Retinal pigment epithelial cell (primary cell): ENCODE data around the gene KDM5C.
A peak's percentile ranks its signal among the peaks of the same experiment; 100 is the strongest.

Experiments used
- DNase-seq: peaks from one replicate; pipeline ENCODE4 v3.0.0-alpha.2; 2010; ENCODE audit warnings: low read depth
- H3K4me3 ChIP-seq: 2 replicates; pipeline ENCODE4 v1.5.1; 2011; ENCODE audit warnings: mild to moderate bottlenecking, low read length, control low read depth, moderate library complexity
- TF ChIP-seq, protein P1 (sequence below): conservative IDR thresholded peaks from 2 replicates; pipeline ENCODE4 v1.5.1; 2011; ENCODE audit warnings: low read depth, low read length, control low read depth, inconsistent platforms

KDM5C gene

GRCh38 chrX:53227224-53227765, 2.3 kb upstream of the KDM5C start:
- TF ChIP-seq, protein P1, sequence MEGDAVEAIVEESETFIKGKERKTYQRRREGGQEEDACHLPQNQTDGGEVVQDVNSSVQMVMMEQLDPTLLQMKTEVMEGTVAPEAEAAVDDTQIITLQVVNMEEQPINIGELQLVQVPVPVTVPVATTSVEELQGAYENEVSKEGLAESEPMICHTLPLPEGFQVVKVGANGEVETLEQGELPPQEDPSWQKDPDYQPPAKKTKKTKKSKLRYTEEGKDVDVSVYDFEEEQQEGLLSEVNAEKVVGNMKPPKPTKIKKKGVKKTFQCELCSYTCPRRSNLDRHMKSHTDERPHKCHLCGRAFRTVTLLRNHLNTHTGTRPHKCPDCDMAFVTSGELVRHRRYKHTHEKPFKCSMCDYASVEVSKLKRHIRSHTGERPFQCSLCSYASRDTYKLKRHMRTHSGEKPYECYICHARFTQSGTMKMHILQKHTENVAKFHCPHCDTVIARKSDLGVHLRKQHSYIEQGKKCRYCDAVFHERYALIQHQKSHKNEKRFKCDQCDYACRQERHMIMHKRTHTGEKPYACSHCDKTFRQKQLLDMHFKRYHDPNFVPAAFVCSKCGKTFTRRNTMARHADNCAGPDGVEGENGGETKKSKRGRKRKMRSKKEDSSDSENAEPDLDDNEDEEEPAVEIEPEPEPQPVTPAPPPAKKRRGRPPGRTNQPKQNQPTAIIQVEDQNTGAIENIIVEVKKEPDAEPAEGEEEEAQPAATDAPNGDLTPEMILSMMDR = no peak
- H3K4me3 ChIP-seq = no peak overlapping the region
- DNase-seq = no peak

- H3K4me3 ChIP-seq = peak overlapping the region; percentile 97
- TF ChIP-seq, protein P1 = no peak
- DNase-seq = no peak
Observed at GRCh38 chrX:53223955-53224859, 800 bp downstream of the KDM5C start.

DNA sequence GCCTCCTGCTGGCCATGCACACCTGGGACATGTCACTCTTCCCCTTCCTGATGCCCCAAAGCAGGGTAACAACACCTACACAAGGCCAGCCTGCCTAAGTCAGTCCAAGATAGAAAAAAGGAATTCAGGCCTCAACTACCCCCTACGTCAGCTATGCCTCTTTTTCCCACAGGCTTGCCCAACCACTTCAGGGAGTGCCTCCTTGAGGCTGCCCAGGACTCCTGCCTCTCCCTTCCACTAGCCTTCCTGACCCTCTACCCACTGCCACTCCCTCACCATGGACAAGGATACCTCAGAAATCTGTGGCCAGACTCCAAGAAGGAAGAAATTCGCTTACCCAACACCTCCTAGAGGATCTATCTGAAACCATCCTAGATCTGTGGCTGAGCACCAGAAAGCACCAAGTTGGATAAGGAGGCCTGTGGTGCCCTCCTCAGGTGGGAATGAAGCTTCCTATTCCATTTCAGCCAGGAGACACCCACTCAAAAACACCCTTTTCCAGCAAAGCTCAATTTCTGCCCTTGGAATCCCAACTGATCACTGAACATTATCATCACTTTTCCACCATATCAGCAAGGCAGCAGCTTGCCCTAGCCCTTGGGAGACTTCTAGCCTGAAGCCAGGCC, 1.8 kb downstream of the KDM5C start:
- TF ChIP-seq, protein P1 = peak; percentile 28
- no peak for DNase-seq

DNA sequence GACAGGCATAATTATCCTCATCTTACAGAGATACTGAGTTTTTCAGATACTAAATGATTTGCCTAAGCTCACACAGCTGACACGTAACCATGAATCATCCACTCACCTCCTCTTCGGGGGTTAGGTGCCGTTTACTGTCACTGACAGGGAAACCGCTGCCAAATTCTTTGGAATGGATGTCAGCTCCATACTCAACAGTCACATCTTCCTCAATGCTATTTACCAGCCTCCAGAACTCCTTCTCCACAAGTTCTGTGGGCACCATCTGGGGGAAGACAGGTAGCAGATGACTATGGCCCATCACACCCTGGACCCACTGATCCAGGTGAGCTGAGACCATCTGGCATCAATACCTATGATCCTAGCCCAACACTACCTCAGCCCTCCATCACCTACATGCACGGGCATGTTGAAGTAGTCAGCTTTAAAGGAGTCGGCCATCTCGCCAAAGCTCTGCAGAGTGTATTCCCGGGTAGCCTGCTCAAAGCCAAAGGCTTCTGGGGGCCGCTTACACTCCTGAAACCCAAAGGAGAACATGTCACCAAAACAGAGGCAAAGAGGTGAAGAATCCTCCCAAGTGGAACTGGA, 13.5 kb downstream of the KDM5C start:
- DNase-seq = no peak
- H3K4me3 ChIP-seq = no peak overlapping the region
- TF ChIP-seq, protein P1 = no peak

More for the DNA sequence above, 1.8 kb downstream of the KDM5C start:
- peak overlapping the region; percentile 97 for H3K4me3 ChIP-seq

DNA sequence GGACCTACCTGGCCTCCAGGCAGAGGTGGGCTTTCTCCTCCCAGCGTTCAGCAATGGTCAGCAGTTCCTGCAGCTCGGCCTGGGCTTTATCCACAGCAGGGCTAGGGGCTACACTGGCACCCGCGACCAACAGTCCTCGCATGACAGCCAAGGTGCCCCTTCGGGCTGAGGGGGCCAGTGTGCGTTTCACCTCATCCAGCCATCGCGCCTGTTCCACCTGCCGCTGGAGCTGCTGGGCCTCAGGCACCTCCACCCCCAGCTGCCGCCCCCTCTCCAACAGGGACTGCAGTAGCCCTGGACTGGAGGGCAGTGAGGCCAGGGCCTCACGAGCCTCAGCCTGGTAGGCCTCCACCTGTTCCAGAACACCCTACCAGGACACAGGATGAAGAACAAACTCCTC, 28.3 kb downstream of the KDM5C start:
- H3K4me3 ChIP-seq = no peak overlapping the region
- TF ChIP-seq, protein P1 = no peak
- DNase-seq = no peak

- TF ChIP-seq, protein P1 = no peak
- DNase-seq = no peak
- no peak overlapping the region for H3K4me3 ChIP-seq
Observed at GRCh38 chrX:53195401-53195800, 29.6 kb downstream of the KDM5C start.
